GM21786 (cell line): Measurements from ENCODE around the gene MSX2.

Experiments
- ATAC-seq: cut with Tn5 transposase; IDR thresholded peaks from one replicate; pipeline ENCODE4 v1.9.1; 2021; ENCODE audit not compliant: unreplicated experiment

MSX2 gene

DNA sequence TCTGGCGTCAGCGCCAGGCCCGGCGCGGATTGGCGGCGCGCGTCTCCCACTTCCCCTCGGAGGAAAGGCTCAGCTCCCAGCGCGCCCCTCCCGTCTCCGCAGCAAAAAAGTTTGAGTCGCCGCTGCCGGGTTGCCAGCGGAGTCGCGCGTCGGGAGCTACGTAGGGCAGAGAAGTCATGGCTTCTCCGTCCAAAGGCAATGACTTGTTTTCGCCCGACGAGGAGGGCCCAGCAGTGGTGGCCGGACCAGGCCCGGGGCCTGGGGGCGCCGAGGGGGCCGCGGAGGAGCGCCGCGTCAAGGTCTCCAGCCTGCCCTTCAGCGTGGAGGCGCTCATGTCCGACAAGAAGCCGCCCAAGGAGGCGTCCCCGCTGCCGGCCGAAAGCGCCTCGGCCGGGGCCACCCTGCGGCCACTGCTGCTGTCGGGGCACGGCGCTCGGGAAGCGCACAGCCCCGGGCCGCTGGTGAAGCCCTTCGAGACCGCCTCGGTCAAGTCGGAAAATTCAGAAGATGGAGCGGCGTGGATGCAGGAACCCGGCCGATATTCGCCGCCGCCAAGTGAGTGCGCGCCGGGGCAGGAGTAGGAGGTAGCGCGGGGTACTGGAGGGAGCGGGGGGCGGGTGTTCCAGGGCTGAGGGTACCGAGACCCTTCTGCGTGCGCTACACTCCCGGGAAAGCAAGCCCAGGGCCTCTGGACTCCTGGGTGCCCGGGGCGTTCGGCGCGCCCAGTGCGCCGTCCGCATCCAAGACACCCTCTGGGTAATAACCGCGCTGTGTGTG is at the start of gene MSX2:
Gene MSX2, plus strand, starts transcription at position 99 of the 777 bp plus-strand sequence. Its CDS starts 78 bp downstream, at position 177.
- no peak for ATAC-seq

DNA sequence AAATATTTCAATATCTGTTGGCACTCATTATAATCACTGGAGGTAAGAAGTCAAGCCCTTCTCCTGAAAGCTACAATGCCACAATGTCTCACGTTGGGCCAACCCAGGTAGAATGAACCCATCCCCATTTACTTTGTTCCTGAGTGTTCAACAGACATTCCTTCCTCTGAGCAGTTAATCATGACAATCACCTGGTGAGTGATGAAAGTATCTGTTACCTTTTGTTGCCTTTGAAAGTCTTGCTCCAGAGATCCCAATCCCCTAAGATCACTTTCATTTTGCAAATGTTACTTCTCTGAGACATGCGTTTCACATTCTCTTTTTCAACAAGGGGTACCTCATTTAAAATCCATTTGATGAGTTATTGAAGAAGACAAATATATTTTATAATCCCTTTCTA is 49.3 kb upstream of the MSX2 start:
- ATAC-seq = no peak

DNA sequence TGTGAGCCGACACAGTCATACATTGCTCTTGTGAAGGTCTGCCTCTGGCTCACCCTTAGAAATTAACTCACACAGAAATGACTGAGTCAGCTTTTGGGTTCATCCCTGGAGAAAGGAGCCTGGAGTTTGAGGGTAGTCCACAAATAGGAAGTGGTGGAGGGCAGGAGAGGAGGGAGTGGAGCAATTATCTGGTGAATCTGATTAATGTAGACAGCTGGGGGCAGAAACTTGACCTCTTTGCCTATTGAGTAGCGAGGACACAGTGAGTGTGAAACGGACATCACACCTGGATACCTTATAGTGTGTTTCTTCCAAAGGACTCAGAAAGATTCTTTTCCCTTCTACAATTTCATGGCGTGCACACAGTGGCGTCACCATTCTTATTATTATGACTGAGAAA is 48.5 kb upstream of the MSX2 start:
- no peak for ATAC-seq

DNA sequence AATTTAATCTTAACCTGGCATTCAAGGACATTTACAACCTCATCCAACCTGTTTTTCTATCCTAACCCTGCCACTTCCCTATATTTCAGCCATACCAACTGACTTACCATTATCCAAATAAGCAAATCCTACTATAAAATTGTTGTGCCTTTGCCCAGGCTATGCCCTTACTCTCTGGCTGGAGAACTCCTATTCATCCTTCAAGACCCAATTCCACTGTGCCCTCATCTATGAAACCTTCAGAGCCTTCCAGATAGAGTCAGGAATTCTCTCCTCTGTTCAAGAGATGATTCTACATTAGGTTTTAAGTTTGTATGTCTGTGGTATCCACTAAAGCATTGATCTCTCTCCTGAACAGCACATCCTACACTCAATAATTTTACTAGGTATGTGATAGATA is 46.3 kb upstream of the MSX2 start:
- ATAC-seq = no peak

DNA sequence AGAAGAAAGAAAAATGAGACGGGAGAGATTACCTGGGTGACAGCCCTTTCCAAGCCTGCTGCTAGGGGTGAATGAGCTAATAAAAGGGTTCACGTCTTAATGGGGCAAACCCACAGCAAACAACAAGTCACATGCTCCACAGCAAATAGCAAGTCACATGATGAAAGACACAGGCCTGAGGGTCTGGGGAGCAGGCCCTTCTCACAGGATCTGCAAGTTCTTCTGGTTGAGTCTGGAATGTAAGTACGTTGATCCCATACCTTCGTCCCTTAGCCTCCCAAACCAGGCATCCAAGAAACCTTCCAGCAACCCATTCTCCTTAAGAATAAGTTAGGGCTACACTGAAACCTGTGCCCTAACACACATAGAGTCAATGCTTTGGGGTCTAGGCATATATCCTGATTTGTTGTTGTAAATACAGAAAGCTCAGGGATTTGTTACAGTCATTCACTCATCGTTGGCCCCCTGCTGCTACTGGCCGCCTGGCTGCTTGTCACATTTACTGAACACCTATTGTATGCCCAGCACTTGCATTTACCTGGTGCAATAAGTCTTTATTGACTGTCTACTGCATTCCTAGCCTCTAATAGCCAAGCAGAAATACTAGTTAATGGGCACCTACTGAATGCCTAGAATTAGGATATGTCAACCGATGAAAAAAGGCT is 43.3 kb upstream of the MSX2 start:
- ATAC-seq = no peak

DNA sequence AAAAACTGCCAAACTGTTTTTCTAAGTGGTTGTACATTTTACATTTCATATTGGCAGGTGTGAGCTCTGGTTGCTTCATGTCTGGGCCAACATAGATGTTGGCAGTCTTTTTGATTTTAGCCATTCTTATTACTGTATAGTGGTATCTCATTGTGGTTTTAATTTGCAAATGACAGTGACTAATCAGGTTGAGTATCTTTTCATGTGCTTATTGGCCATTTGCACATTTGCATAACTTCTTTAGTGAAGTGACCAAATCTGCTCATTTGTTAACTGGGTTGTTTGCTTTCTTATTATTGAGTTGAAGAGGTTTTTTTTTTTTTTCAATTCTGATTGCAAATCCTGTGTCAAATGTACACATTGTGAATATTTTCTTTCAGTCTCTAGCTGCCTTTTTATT is 36.9 kb upstream of the MSX2 start:
- ATAC-seq = no peak

DNA sequence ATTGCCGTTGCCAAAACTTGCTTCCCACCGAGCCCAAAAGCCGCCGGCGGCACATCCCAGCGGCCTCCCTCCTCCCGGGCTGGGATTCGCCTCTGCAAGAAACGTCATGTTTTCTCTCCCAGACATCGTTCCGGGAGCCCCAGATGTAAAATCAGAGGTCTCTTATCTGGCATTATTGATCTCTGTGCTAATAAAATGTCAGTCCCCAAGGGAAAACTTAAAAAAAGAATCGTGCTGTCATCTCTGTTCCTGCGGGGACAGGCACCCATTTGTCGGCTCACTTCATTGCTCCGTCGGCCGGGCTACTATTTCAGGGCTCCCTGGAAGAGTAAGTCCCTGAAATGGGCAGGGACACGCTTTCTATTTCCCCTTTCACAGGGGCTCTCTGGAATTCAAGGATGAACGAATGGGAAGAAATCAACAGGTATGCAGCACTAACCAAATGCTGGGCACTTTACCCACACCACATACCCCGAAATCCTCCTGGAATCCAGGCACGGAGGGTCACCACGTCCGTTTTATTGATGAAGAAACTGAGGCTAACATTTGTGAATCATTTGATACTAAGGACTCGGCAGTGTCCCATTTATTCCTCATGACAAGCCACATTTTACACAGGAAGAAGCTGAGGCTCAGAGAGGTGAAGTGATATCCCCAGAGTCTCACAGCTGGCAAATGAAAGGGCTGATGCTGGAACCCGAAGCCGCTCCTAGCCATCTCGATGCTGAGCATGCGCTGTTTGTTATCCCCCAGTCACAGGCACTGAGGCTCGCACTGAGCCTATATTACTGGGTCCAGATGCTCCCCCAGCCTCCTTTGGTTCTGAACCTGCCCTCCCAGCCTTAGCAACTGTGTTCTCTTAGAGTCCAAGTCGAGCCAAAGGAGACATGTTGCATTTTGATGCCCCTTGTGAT is 35.7 kb upstream of the MSX2 start:
- no peak for ATAC-seq

DNA sequence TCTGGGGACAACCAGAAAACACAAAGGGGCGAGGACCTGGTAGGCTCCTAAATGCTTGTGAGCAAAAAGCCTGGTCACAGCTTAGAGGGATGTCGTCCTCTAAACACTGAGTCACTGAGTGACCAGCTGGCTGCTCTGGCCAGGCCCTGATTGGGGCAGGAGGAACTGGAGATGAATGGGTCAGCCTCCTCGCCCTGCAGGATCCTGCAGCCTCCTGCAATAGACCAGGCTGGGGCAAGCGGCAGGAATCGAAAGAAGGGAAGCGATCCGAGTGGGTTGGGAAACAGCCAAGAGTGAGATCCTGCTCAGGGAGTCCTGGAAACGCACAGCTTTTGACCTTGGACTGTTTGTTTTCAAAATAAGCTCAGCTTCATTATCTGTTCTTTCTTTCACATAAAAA is 34.1 kb upstream of the MSX2 start:
- ATAC-seq = no peak

DNA sequence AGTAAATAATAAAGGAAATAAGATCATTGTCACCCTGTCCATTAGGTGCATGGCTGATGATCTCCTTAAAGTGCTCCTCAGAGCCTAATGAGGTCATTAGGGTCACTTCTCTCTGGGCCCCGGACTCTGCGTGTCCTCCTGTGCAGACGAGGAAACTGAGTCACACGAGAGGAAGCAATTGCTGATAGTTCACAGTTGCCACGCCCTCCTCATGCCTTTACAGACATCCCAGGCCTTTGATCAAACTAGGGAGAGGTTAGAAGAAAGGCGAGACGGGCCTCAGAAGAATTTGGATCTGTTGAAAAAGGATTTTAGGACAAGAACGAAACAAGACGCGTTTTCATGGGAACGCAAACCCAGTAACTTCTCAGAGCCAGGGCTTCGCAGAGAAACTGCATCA is 32.0 kb upstream of the MSX2 start:
- ATAC-seq = no peak

DNA sequence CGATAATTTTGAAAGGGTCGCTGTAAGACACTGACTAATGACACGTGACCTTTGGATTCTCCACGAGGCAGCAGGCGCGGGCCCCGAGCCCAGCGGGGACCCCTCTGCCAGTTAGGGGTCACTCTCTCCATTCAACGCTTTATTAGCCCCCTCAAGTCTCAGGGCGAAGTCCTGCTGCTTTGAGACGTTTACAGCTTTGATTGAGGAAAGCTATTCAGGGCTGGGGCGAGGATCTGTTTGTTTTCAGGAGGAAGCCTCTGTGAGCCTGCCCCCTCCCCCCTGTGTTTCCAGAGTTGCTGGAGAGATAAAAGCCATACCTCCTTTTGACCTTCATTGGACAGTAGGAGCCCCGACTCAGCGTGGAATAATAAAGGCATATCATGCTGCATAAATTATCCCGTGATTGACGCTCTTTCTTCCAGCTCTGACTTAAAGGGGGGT is 31.4 kb upstream of the MSX2 start:
- ATAC-seq = no peak

DNA sequence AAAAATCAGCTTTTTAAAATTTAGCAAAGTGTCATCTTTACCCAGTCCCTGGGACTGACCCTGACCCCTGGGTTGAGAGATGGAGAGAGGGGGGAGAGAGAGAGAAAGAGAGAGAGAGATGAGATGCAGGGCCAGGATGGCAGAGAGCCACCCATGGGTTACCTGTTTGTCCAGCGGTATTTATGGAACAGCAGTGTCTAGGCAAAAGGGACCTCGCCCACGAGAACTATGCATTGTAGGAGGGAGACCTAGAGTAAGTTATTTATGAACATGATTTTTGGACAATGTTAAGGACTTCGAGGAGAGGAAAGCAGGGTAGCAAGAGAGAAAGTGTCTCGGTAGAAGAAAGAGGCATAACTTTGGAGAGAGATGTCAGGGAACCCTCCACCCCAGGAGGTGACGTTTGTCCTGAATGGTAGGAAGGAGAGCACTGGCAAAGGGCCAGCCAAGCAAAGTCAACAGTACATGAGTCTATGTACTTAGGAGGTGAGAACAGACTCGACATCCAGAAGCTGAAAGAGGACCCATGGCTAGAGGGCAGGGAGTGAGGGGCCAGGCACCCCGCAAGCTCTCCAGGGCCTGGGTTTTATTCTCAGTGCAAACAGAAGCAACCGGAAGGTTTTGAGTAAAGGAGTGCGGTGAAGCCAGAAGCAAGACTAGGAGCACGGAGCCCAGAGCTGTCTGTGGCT is 30.5 kb upstream of the MSX2 start:
- no peak for ATAC-seq

DNA sequence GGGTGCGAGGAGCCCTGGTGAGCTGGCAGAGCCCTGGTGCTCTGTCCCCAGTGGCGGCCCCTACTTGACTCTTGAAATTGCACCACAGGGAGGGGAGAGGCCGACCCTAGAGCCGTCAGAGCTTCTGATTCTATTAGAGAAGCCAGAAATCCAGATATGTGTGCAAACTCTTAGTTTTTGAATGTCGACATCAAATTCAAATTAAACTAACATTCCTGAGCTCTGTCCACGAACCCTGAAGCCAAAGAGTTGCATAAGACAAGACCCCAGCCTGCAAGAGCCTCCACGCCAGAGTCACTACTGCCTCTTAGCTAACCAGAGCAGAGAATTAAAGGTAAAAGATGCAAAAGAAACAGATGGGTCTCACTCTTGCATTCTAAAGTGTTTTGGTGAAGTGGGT is 29.8 kb upstream of the MSX2 start:
- no peak for ATAC-seq

DNA sequence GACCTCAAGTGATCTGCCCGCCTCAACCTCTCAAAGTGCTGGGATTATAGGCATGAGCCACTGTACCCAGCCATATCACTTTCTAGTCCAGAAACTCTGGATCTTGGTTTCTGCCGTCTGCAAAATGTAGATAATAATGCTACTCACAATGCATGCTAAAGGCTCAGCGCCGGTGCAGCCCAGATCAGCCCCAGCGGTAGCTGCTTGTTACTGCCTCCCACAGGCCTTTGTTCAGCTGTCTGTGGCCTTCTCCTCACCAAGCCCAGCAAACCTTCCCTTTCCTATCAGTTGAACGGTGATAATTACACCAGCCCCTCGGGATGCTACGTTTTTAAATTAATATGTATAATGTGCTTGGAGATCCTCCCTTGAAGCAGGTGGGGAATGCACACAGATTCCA is 26.2 kb upstream of the MSX2 start:
- ATAC-seq = no peak

DNA sequence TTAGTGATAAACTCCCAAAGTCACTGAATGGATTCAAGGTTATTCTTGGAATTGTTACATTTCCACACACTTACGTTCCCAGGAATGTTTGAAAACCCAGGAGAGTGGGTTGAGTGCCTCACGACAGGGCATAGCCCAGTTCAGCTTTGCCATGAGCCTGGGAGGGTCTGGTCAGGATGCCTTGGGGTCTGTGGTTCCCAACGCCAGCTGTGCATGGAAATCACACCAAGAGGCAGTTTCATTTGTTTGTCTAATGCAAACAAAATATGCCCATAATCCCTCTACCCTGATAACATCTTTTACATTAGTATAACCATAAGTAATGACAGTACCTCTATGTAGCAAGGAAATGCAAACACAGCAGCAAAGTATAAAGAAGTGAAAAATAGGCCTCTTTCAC is 25.3 kb upstream of the MSX2 start:
- ATAC-seq = no peak

DNA sequence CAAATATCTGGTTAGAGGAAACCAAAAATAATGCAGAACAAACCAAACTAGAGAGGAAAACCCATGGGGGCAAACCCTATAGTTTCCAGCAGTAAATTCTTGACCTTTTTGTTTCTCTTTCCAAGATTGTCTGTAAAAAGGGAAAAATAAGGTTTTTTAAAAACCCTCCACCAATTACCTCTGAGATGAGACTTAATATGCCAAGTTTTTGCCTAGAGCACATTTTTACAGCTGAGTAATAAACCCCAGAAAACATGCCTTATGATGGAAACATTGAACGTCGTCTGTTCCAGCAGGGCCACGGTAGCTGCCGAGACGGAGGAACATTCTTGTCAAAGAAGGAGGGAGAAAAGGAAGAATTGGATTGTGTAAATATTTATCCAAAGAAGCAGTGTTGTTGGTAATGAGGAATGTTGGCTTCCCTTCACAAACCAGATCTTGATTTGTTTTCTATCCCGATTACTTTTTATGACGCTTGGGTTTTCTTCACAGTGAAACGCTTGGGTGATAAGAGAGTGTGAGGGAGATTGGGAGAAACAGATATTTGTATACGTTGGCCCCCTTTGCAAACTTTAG is 17.3 kb upstream of the MSX2 start:
- no peak for ATAC-seq

DNA sequence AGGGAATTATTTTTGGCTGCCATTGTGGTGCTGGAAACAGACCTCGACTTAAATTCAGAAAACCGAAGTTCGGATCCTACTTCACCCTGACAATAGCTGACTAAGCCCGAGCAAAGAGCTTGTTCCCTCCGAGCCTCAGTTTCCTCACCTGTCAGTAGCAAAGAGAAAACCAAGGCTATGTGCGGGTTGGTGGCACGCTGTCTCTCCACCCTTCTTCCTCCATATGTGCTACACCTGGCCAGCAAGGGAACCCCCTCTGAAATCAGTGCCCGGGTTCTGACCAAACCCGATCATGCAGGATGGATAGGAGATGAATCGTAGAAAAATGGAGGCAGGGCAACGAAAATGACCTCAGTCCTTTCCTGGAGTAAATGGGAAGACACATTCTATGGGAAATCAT is 16.7 kb upstream of the MSX2 start:
- no peak for ATAC-seq

DNA sequence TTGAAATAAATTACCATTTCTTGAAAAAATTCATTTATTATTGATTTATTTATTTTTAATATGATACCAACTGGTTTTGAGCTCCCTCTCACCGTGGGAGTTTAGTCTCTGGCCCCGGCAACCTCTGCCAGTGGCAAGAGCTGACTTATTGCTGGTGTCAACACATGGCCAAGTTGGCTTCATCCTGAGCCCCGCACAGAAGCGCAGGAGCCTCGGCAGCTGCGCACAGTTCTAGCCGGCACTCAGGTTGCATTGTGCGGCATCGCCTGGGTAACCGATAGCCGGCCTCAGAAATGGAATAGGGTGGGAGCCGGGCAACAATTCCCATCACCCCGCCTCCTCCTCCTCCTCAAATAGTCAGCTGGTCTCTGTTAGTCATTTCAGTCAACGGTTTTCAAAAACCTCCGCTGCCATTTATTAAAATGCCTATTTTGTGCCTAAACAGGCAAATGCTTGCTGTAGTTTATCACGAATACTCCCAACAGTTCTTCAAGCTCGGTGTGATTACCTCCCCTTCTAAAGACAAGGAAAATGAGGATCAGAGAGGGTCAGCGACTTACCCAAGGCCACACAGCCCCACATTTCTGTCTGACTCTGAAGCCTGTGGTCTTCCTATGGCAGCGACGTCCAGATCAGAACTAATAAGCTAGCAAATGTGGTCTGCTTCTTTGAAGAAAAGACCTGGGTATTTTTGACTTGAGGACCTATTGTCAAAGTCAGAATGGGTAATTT is 15.7 kb upstream of the MSX2 start:
- no peak for ATAC-seq

DNA sequence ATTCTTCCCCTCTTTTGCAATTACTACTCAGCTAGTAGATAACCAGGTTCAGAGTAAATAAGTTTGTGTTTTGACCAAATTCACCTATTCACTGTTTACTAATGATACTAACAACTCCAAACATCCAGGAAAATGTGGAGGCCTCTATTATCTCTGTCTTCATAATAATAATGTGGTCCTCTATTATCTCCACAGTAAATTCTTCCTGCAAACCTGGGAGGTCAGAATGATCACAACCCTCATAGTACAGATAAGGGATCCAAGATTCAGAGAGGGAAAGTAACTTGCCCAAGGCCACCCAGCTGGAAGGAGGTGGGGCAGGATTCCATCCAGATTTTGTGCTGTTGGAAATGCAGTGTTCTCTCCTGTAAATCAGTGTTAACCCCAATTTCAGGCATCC is 9.6 kb upstream of the MSX2 start:
- no peak for ATAC-seq

DNA sequence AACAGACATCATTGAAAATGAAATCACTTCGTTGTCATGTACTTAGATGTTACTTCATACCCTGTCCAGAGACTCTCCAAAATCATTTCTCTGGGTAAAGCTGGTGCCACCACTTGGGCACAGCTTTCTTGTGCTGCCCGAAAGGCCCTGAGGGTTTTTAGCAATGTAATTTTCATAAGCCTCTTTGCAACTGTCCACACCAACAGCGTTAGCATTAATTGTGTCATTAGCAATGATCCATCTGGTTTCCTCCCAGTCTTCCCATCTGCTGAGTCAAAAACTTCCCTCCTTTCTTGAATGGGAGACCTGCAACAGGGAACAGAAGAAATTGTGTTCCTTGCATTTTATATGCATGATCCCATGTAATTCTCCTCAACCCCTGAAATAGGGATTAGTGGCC is 8.6 kb upstream of the MSX2 start:
- ATAC-seq = no peak

DNA sequence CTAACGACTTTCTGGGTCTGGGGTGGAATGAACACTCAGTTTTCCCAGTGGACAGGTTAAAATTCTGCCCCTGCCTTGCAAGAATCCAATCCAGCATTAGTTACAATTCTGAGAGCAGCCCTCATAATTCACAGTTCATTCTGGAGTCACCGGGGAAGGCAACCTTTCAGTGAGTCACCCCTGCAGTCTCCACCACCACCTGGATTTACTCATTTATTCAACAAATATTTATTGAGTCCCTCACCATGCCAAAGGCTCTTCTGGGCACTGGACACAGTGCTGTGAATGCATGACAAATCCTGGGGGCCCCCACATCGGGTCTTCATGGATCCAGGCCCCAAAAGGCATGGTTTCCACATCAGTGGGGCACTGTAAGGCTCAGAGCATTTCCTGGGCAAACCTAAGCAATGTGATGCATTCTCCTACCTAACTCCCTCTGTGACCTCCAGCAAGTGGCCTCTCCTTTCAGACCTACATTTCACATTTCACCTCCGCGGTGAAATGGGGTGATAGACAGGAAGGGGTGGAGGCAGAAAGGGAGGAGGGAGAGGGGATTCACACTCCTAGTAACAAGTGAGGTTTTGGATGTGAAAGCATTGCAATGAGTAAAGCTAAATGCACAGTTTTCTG is 6.4 kb upstream of the MSX2 start:
- no peak for ATAC-seq
